ENCODE measurements around the gene FBN3. TPM values are rescaled to one million over a fixed set of nuclear protein-coding genes. Genes with fewer than 3 reads are reported as not detected.
"Not testable (repeated sequence)": the region's sequence is repeated elsewhere in the genome, so short reads cannot be mapped to it uniquely, and the experiment has no call there.

Gene FBN3
- not detected for total RNA-seq
- long read RNA-seq, donor 1: 0 reads
- long read RNA-seq, donor 2: 0 reads

GRCh38 chr19:8149261-8150094, at the start of gene FBN3:
Gene FBN3, minus strand, starts transcription at chr19:8149592. Its CDS starts 2,112 bp downstream, at chr19:8147480.
- DNase-seq (ENCODE audit: low spot score): no peak
- intact Hi-C loops (cut with DNase I): loop anchor here in 1 of 2 donors (10.0 kb wide), 1 partner anchor 195 kb away; no protein-coding TSS in a partner anchor

GRCh38 chr19:8196271-8196927, 47.0 kb upstream of the FBN3 start:
- intact Hi-C loops (cut with DNase I): no loop called here

GRCh38 chr19:8194528-8195267, 45.3 kb upstream of the FBN3 start:
- DNase-seq (ENCODE audit: low spot score): no peak
- intact Hi-C loops (cut with DNase I): no loop called here

More at GRCh38 chr19:8196271-8196927, 47.0 kb upstream of the FBN3 start:
- DNase-seq (ENCODE audit: low spot score): no peak

GRCh38 chr19:8192221-8192820, 42.9 kb upstream of the FBN3 start:
- DNase-seq (ENCODE audit: low spot score): no peak
- intact Hi-C loops (cut with DNase I): no loop called here

- intact Hi-C loops (cut with DNase I): no loop called here
- no peak for DNase-seq (ENCODE audit: low spot score)
Measured at GRCh38 chr19:8185343-8186068, 36.1 kb upstream of the FBN3 start.

- DNase-seq (ENCODE audit: low spot score): no peak
- intact Hi-C loops (cut with DNase I): no loop called here
Measured at GRCh38 chr19:8184274-8184673, 34.9 kb upstream of the FBN3 start.

GRCh38 chr19:8180018-8180417, 30.6 kb upstream of the FBN3 start:
- DNase-seq (ENCODE audit: low spot score): no peak
- intact Hi-C loops (cut with DNase I): no loop called here

- DNase-seq (ENCODE audit: low spot score): no peak
- intact Hi-C loops (cut with DNase I): no loop called here
Measured at GRCh38 chr19:8174706-8175105, 25.3 kb upstream of the FBN3 start.

- intact Hi-C loops (cut with DNase I): no loop called here
- no peak for DNase-seq (ENCODE audit: low spot score)
Measured at GRCh38 chr19:8168537-8168936, 19.1 kb upstream of the FBN3 start.

- intact Hi-C loops (cut with DNase I): no loop called here
Measured at GRCh38 chr19:8167985-8168384, 18.6 kb upstream of the FBN3 start.

GRCh38 chr19:8163759-8164158, 14.4 kb upstream of the FBN3 start:
- intact Hi-C loops (cut with DNase I): no loop called here

More at GRCh38 chr19:8167985-8168384, 18.6 kb upstream of the FBN3 start:
- DNase-seq (ENCODE audit: low spot score): no peak

GRCh38 chr19:8161135-8161646, 11.8 kb upstream of the FBN3 start:
- intact Hi-C loops (cut with DNase I): no loop called here
- no peak for DNase-seq (ENCODE audit: low spot score)

More at GRCh38 chr19:8163759-8164158, 14.4 kb upstream of the FBN3 start:
- no peak for DNase-seq (ENCODE audit: low spot score)

GRCh38 chr19:8159322-8159721, 9.9 kb upstream of the FBN3 start:
- intact Hi-C loops (cut with DNase I): loop anchor here (5.0 to 10.0 kb wide), 2 partner anchors 93 to 205 kb away; no protein-coding TSS in a partner anchor
- DNase-seq (ENCODE audit: low spot score): not testable (repeated sequence)

GRCh38 chr19:8158411-8159074, 9.2 kb upstream of the FBN3 start:
- intact Hi-C loops (cut with DNase I): loop anchor here (5.0 to 10.0 kb wide), 2 partner anchors 94 to 204 kb away; no protein-coding TSS in a partner anchor
- no peak for DNase-seq (ENCODE audit: low spot score)

- no peak for DNase-seq (ENCODE audit: low spot score)
- intact Hi-C loops (cut with DNase I): loop anchor here (5.0 to 10.0 kb wide), 2 partner anchors 97 to 201 kb away; no protein-coding TSS in a partner anchor
Measured at GRCh38 chr19:8155318-8155717, 5.9 kb upstream of the FBN3 start.

- intact Hi-C loops (cut with DNase I): loop anchor here in 1 of 2 donors (10.0 kb wide), 1 partner anchor 199 kb away; no protein-coding TSS in a partner anchor
- not testable (repeated sequence) for DNase-seq (ENCODE audit: low spot score)
Measured at GRCh38 chr19:8154014-8154413, 4.6 kb upstream of the FBN3 start.

GRCh38 chr19:8151767-8152035, 2.3 kb upstream of the FBN3 start:
- DNase-seq (ENCODE audit: low spot score): no peak
- intact Hi-C loops (cut with DNase I): loop anchor here in 1 of 2 donors (10.0 kb wide), 1 partner anchor 197 kb away; no protein-coding TSS in a partner anchor

Data from posterior vena cava (tissue), 2 donors.